Left hindlimb (tissue), 1 donor: ENCODE results near the gene C4B.
"Not testable (repeated sequence)": the region's sequence is repeated elsewhere in the genome, so short reads cannot be mapped to it uniquely, and the experiment has no call there.

Source experiments
- DNase-seq: peaks from one replicate; pipeline ENCODE4 v3.0.0-alpha.2; 2018

C4B gene

DNA sequence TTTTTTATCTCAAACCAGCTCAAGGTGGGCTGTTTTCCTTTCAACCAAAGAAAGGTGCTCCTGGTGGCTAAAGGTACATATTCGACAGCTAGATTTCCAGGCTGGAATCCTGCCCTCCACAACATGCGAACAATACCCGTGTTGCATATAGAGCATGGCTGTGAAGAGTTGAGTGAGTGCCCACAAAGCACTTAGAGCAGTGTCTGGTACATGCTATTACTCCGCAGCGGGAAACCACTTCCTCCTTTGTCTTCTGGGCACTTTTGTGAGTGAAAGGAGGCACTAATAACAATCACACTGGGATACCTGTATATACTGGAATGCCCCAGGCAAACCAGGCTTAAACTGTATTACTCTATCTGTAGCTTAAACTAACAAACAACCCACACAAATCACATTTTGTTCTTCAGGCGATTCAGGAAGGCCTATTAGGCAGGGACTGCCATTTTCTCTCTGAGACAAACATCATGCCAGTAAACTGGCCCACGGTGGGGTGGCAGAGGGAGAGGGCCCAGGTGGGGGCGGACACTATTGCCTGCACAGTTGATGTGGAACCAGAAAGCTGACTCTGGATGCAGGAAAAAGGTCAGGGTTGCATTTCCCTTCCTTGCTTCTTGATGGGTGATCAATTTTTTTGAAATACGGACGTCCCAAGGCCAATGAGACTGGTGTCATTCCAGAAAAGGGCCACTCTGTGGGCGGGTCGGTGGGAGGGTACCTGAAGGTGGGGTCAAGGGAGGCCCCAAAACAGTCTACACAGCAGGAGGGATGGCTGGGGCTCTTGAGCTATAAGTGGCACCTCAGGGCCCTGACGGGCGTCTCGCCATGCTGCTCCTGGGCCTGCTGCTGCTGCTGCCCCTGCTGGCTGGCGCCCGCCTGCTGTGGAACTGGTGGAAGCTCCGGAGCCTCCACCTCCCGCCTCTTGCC is 23.3 kb downstream of the C4B start, which contains the start of gene CYP21A2:
Gene CYP21A2, plus strand, starts transcription at position 818 of the 927 bp plus-strand sequence. Its CDS starts 8 bp downstream, at position 826.
- not testable (repeated sequence) for DNase-seq

DNA sequence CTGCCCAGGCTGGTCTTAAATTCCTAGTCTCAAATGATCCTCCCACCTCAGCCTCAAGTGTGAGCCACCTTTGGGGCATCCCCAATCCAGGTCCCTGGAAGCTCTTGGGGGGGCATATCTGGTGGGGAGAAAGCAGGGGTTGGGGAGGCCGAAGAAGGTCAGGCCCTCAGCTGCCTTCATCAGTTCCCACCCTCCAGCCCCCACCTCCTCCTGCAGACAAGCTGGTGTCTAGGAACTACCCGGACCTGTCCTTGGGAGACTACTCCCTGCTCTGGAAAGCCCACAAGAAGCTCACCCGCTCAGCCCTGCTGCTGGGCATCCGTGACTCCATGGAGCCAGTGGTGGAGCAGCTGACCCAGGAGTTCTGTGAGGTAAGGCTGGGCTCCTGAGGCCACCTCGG is 24.3 kb downstream of the C4B start:
- not testable (repeated sequence) for DNase-seq

GRCh38 chr6:32039321-32040274 is 25.0 kb downstream of the C4B start:
- DNase-seq: not testable (repeated sequence)

- DNase-seq: peak; percentile 4
These were observed 25.9 kb downstream of the C4B start for GRCh38 chr6:32040299-32041049.

GRCh38 chr6:32041050-32041321 is 26.4 kb downstream of the C4B start:
- DNase-seq: not testable (repeated sequence)

GRCh38 chr6:32041385-32041784 is 26.8 kb downstream of the C4B start:
- DNase-seq: not testable (repeated sequence)

DNA sequence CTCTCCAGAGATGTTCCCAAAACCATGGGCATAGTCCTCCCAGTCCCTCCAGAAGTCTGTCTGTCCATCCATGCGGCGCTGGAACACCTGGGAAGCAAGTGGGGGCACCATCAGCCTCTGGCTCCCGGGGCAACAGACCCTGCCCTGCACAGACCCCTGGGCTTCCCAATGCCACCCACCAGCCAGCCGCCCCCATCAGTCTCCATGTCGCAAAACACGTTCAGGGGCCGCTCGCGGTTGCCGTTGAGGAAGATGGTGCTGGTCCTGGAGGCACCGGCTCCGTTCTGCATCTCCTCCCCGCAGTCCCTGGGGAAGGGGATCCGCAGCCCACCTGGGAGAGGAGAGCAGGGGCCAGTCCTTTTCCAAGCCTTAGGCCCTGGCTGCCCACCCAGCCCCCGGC is 27.7 kb downstream of the C4B start:
- DNase-seq: not testable (repeated sequence)

- peak; percentile 15 for DNase-seq
These were observed 29.2 kb downstream of the C4B start for GRCh38 chr6:32043589-32044380.

GRCh38 chr6:32044916-32045315 is 30.3 kb downstream of the C4B start:
- peak; percentile 20 for DNase-seq

DNA sequence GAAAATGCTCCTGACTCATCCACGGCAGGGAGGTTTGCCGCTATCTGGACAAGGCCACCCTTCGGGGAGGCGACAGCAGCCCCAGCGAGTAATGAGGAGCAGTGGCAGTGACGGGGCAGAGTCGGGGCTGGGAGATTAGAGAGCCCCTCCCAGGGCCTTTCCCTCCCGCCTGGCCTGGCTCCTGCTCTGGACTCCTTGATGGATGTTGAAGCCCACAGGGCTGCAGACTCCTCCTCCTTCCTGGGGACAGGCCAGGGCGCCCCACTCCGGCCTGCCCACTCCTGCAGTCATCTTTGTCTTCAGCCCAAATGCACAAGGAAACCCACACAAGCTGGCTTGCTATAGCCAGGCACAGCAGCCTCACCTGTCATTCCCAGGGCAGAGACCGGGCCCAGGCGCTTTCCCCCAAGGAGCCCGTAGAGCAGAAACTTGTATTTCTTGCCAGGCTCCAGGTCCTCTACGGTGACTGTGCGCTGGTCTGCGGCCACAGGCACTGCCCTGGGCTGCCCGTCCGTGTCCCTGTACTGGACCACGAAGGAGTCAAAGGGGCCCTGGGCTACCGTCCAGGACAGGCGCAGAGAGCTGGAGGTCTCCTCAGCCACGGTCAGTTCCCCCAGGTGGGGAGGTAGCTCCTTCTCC is 31.3 kb downstream of the C4B start:
- peak; percentile 36 for DNase-seq

DNA sequence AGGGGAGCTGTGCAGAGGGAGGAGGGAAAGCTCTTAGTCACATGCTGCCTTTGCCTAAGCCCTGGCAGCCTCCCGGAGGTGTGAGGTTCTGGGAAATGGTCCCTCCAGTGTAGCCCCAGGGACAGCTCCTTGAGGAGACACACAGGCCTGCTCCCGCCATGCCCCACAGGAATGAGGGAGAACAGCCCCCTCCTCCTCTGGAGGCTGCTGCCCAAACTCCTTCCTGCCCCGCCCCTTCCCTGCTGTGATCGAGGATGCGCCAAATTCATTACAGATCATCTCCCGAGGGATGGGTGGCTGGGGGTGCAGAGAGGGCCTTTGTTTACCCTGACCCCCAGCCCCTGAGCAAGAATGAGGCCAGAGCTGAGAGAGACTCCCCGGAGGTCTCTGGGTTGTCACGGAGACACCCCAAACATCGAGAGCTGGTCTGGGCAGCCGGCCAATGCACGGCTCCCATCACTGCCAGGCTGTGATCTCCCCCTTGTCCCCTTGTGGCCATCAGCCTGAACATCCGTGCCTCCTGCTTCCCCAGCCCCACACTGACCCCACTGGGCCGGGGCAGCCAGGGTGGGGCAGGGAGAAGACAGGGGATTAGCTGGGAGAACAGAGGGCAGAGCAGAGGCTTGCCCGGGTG is 32.0 kb downstream of the C4B start:
- DNase-seq: peak; percentile 66

DNA sequence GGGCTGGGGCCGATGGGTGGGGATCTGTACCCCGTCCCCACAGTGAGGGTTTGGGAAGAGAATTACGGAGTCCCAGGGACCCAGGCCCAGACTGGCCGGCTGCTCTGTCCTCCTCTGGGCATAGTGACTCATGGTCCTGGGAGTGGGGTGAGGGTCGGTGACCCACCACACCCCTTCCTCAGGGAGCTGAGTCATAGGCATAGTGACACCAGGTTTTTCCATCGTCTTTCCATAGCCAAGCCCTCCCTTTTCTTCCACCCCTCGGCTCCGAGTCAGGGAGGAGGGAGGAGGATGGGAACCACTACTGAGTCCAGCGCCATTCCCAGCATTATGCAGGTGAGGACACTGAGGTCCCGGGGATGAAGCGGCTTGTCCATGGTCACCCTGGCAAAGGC is 32.5 kb downstream of the C4B start:
- peak; percentile 57 for DNase-seq

GRCh38 chr6:32047539-32047854 is 32.9 kb downstream of the C4B start:
- DNase-seq: peak; percentile 33

- DNase-seq: peak; percentile 66
These were observed 33.5 kb downstream of the C4B start for GRCh38 chr6:32047855-32048766.

GRCh38 chr6:32049149-32049548 is 34.6 kb downstream of the C4B start:
- peak; percentile 17 for DNase-seq

DNA sequence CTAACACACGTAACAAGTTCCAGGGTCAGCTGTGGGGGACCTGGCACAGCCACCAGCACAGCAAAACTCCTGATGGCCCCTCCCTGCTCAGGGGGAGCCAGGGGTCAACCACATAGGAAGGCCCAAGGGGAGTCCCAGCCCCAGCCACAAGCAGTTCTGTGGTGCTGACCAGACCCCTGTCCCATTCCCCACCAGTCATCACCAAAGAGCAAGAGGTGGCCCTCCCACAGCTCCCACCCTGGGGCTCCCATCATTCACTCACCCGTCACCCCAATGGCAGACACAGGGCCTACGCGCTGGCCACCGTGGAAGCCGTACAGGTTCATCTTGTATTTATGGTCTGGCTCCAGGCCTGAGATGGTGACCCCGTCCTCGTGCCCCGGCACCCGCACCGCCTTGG is 35.1 kb downstream of the C4B start:
- DNase-seq: peak; percentile 25

GRCh38 chr6:32050562-32050961 is 36.0 kb downstream of the C4B start:
- DNase-seq: no peak

DNA sequence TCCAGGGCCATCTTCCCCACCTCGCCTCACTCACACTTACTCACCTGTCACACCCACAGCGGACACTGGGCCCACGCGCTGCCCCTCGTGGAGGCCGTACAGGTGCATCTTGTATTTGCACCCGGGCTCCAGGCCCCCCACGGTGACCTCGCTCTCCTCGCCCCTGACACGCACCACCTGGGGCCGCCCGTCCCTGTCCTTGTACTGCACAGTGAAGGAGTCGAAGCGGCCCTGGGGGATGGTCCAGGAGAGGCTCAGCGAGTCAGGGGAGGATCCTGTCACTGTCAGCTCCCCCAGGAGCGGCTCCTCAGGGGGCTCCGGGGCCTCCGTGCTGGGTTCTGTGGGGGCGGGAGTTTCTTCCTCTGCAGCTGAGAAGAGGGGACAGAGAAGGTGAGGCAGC is 38.0 kb downstream of the C4B start:
- peak; percentile 28 for DNase-seq

- peak; percentile 19 for DNase-seq
These were observed 38.7 kb downstream of the C4B start for GRCh38 chr6:32053314-32053713.

- DNase-seq: peak; percentile 12
These were observed 41.2 kb downstream of the C4B start for GRCh38 chr6:32055756-32056155.
